HUDEP-2 (cell line): ENCODE measurements around the gene AGAP1.

Experiments used
- DNase-seq, 76 experiments: peaks; one replicate each; lab custom pipeline; 2025; ENCODE audit not compliant: unreplicated experiment in 76 of 76; lab: John Stamatoyannopoulos, UW

Gene AGAP1

DNA sequence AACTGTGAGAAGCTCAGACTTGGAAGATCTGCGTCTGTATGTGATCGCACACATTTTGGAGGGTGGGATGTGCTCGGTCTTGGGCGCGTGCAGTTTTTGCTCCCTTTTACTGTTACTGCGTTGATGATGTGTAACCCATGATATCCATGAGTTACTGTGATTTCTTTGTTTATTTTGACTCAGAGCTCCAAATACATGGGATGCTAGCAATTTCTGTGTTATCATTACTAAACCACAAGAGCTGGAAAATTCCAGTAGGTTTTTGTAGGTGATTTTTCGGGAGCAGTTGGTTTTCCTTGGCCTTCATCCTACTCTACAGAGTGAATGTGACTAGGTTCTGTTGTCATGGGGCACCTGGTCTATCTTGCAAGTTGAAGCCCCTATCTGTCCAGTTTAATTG lies 124.2 kb downstream of the AGAP1 start:
- no peak for DNase-seq

DNA sequence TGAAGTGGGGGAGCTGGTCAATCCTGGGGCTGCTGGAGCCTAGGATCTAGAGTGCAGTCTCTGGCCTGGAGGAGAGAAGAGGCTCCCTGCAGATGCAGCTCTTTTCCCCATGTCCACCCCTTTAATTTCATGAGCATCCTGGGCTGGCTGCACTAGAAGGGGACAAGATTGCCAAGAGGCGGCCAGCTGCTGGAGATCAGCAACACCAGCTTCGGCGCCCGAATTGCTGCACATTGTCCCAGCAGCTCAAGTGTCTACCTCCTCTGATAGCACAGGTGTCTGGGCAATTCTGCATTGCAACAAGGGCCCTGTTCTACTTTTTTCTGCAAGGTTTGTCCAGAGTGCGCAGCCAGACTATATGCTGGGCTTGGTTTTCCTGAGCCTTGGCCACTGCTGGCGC lies 125.7 kb downstream of the AGAP1 start:
- no peak for DNase-seq

DNA sequence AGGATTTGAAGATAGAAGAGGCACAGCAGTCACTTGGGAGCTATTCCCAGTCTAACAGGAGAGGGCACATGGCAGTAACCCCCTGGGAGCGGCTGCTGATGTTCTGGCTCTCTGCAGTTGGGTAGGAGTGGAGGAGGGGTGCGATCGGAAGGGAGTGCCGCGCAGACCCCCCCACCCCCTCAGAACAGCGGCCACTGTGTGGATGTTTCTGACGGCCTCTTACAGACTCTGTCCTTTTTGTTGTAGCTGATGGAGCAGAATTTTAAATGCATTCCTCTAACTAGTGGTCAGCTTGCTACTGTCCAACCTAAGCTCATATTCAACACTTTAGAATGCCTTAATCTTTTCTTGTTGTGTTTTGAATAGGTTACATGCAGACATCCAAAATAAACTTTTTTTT lies 127.9 kb downstream of the AGAP1 start:
- DNase-seq, result no peak

DNA sequence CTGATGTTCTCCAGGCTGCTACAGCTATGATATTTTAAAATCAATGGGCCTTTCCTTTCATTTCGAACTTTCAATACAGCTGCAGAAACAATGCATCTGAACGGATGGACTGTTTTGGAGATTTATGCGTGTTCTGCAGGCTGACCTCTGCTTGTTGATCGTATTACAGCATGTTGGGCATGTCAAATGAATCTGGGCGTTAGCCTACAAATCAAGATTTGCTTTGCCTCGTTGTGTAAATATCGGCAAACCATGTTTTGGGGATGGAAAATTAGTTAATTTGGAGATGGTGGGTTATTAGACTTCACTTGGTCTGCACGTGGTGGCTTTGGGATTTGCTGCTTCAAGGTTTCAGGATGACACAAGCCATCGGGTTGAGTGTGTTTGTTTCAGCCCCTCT lies 129.3 kb downstream of the AGAP1 start:
- DNase-seq, result no peak

DNA sequence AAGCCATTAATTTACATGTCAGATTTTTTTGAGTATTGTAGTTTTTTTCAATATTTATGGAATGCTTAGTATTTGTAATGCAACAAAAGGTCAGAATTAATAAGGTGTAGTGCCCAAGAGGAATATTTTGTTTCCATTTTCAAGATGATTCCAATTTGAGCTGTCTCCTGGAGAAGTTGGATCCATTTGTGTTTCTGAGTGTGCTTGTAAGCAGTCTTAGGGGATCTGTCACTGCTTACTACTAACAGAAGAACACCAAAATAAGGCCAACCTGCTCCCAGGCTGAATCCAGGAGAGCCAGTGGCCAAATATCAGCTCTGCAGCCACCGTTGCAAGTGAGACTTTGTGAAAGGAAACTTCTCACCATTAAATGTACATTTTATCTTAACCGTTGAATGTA lies 129.9 kb downstream of the AGAP1 start:
- DNase-seq, result no peak

DNA sequence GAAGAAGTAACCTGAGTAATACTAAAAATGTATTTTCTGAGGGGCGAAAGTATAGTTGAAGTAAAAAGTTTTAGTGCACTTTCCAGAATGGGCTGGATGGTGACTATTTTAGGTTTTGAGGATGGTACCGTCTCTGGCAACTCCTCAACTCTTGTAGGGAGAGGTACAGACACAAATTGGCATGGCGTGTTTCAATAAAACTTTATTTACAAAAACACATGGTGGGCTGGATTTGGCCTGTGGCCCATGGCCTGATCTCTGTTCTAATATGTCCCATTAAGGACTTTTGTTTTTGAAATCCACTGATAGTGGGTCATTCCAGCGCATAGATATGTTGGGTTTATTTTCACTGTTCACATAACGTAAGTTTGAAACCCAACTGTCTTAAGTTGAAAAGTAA lies 132.8 kb downstream of the AGAP1 start:
- no peak for DNase-seq

DNA sequence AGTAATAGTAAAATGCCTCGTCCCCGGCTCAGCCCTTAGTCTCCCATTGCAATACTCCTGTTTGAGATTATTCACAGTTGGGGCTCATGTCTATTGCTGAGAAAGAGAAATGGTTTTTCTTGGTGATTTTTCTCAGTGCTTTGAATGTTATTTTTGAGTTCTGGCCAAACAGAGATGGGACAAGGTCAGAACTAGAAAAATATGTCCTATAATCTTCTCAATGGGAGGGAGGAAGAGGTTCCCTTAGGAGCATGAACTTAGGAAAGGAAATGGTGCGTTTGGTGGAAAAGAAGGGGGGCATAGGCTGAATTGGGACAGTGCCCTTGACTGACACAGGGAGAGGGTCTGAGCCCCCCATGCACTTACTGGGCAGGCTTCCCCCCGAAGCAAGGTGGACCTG lies 133.8 kb downstream of the AGAP1 start:
- no peak for DNase-seq

DNA sequence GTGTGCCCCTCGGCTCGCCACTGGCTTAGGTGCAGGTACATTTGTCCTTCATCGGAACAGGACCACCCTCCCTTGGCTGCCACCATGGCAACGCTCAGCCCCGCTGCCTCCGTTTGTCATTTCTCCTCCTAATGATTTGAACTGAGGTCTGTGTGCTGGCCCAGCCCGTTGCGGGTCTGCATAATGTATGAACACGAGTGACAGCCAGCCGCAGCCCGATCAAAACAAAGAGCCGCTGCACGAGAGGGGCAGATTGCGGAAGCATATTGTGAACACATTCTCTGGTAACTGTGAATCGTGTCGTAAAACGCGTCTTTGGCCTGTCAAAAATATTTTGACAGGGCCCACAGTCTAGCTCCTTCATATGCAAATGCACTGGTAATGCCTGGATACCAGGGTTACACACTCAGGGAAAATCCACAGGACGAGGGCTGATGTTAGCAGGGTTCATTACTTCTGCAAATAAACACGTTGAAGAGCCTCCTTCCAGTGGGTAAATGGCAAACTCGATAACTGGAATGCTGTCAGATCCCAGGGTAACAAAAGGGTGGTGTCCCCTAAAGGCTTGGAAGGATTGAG lies 137.0 kb downstream of the AGAP1 start:
- no peak for DNase-seq

DNA sequence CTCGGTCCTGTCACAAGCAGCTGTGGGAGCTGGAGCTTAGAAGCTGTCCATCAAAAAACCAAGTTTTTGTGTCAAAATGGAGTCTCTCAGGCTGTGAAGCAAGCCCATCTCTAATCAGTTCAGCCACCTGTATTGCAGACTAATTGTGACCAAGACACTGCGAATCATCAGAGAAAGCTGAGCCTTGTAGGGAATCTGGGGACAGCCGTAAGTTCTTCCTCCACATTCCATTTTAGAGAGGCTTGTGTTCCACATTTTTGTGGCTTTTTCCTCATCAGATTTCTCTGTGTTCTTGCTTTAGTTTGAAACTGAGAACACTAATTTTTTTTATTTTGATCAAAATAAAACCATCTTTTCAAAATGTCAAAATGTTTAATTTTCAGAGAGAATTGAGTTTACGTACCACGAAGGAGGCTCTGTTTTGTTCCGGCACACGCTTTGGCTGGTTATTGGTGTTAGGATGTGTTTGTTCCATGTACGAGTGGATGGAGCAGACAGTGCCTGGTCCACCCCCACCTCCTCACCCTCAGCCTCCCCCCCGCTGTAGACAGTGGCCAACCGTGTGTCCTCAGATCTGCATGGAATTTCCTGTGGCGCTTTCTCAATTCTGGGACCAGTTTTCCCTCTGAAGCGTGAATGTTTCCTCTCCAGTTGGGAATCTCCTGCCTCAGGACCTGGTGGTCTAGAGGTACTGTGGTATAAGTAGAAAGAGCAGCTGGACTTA lies 140.8 kb downstream of the AGAP1 start:
- no peak for DNase-seq

DNA sequence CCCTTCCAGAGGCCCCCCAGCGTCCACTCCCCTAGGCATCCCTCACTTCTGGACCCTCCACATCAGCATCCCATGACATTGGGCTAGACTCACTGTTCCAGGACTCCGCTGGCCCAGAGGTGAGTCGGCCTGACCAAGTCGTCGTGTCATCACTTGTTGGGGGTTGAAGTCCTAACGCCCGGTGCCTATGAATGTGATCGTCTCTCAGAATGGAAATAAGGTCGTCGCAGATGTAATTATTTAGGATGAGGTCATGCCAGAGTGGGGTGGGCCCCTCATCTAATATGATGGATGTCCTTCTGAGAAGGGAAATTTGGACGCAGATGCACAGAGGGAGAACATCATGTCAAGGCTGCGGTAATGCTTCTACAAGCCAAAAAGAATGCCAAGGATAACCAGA lies 142.7 kb downstream of the AGAP1 start:
- no peak for DNase-seq

DNA sequence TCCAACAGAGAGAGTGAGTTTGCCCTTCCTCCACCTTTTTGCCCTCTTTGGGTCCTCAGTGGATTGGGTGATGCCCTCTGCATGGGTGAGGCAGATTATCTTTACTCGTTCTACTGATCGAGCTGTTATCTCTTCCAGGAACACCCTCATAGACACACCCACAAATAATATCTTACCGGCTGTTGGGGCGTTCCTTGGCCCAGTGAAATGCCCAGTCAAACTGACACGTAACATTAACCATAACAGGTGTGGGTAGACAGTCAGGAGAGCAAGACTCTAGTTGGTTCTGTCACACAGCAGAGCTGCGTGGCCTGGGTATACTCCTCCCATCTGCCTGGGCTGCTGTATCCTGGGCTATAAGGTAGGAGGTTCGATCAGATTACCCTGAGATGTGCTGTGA lies 144.1 kb downstream of the AGAP1 start:
- DNase-seq, result peak in 74 of 76 experiments; percentile 35 to 94 (median 71)

DNA sequence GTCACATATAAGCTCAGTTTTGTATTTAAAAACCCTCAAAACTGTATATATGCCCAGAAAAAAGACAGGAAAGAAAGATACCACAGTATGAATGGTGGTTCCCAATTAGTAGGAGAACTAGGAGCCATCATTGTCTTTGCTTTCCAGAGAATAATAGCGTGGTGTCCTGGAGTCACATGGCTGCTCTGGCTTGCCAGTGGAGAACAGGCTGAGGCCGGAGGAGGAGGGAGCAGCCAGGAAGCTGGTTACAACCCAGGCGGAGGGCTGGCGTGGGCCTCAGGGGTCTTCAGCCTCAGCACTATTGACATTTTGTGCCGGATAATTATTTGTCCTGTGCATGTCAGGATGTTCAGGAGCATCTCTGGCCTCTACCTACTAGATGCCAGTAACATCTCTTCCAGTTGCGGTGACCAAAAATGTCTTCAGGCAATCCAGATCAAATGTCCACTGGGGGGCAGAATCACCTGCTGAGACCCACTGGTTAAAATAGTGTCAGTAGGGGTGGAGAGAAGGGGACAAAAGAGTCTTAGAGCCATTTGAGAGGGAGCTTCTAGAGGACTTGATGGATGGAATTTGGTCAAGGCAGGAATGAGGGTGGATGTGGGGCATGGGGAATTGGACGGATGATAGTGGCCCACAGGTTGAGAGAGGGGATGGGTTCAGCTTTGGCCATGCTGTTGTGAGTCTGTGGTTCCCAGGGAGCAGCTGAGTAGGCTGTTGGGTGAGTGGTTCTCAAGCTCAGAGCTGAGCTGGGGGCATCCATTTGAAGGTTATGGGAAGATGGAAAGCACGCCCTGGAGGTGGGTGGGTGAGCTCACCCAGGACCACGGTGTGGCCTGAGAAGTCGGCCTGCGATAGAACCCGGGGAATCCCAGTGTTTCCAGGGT lies 144.9 kb downstream of the AGAP1 start:
- DNase-seq, result peak in 19 of 76 experiments; percentile 3 to 45 (median 29)

DNA sequence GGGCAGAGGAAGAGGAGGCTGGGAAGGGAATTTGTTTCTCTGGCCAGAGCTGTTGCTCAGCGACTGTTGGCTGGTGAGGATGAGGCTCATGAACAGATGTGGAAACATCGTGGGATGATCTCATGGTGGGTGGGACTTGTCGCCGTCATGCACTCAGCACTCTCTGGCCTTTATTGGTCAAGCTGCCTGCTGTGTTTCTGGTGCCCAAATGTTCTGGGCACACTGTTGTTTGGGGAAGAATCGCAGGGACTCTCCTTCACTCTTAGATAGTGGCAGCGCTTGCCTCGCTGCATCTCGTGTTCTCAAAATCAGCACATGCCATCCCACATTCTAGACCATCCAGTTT lies 145.6 kb downstream of the AGAP1 start:
- peak in 28 of 76 experiments; percentile 4 to 64 (median 23) for DNase-seq

DNA sequence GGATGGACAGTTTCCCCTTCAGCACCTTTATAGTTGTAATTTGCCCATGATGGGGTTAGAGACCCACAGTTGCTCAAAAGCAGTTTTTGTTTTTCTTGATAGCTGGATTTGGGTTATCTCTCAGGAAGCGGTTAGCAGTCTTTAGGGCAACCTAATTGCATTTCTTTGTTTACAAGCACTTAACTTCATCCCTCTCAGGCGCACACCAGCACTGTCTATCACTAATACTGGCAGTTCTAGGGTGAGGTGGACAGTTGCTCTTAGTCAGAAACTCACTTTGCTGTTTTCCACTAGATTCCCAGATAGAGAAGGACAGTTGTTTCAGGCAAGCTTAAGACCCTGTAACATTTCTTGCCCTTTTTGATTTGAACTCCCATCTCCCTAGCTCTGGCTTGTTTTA lies 146.0 kb downstream of the AGAP1 start:
- DNase-seq, result peak in 3 of 76 experiments; percentile 6 to 14 (median 7)

DNA sequence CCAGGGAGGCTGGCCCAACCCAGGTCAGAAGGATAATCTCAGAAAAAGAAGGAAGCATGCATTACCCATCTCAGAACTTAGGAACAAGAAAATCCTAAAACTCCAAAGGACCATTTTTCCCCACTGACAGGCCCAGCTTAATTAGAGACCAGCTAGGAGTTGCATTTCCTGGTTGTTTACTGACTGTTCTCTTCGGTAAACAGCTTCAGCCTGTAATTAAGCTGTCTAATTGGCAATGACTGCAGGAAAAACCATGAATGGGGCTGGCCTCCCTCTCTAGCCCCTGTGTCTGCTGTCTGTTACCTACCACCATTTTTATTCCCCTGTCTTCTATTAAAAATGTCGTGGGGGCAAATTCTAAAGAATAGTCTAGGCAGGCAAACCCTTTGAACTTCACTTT lies 146.5 kb downstream of the AGAP1 start:
- DNase-seq, result peak in 1 of 76 experiments; percentile 12

DNA sequence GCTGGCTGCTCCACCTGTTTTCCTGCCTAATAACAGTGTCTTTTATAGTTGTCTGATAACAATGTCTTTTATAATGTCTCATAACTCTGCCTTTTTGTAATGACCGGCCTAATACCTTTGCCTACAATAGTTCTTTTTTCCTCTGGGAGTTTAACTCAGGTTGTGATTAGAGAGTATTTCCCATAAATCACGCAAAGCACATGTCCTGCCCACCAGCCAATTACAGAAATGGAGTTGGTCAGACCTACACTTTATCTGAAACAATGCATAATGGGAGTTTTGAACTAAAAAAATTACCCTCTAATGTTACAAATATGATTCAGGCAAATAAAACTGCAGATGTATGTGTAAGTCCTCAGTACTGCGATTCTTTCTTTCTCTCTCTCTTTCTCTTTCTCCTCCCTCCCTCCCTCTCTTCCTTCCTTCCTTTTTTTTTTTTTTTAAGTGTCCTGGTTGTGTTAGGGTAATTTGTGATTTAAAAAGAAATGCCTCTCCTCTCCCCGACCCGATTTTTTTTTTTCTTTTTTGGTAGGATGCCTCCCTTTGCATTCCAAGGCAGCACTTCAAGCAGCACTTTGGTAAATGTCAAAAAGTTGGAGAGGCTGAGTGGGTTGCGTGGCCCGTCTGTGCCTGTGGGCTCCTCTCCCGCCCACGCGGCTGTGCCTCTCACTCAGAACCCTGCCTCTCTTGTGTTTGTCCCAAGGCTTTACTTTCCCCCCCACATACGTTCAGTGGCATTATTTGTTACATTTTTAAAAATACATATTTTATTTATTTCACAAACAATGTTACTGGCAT lies 147.3 kb downstream of the AGAP1 start:
- peak in 13 of 76 experiments; percentile 4 to 31 (median 23) for DNase-seq

DNA sequence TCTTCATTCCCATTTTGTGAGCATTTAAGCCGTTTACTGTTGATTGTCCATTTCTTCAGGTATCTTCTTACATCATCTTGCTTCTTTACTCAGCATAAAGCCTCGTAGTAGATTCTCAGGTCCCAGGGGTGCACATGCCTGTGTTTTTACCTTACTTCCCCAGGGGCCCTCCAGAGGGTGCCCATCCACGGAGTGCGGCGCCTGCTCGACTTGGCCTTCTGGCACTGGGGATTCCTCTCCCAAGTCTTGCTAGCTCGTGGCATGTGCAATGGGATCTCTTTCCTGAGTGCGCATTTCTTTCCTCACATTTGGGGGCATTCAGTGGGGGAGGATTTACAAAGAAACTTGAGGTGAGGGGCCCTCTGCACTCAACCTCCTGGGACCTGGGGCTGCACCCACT lies 148.1 kb downstream of the AGAP1 start:
- no peak for DNase-seq

DNA sequence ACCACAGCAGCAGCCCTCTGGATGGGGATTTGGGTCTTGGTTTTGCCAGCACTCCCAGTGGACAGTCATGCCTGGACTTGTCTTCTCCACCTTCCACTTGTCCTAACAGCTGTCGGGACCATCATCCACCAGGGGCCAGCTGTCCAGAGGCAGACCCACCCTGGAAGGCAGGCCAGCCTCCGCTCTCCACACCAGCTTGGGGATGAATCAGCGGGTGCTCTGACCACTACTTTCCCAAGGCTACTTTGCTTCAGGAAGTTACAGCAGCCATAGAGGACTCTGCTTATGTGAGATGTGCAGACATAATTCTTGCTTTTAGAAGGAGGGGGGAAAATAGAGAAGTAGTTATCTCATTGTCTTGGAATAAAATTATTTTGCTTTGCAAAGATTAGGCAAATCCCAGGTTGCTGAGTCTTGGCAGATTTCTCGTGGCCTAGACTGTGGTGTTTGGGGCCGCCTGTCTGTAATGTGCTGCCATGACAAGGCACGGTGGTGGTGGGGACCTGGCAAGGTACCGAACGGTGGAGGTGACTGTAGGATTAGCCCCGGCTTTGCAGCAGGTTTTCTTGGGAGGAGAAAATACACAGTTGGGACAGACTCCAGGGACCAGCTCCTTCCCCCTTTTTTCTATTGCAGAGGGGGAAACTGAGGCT lies 148.7 kb downstream of the AGAP1 start:
- peak in 17 of 76 experiments; percentile 3 to 34 (median 23) for DNase-seq

DNA sequence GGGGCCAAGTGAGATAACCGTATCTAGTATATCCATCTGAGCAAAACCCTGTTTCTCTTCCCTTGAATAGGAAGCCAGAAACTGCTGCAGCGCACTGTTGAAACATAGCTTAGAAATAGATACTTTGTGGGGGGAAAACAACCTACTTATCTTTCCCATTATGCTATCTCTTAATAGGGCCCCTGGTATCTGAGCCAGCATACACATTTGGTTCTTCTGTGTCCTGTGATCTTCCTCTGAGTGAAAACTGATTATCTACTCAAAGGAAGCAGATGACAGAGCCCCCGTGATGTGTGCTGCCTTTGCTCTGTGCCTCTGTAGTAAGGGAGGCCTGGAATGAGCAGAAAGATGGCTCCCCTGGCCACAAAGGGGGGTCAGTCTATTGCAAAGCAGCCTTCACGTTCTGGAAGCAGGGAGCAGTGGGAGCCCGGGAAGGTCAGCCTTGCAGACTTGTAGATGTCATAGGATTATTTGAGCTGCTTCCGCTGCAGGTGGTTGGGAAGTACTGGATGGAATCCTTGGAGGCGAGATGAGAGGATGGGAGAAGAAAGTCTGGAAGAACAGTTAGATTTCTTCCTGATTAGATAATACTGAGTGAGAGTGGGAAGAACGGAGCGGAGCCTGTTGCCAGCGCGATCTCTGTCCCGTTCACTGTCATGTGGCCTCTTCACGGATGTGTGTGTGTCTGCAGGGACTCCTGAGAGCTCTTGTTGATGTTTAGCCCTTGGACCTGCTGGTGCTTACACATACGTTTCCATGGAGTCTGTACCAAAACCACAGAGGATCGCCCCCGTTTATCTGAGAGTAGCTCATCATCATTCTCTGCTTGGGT lies 150.1 kb downstream of the AGAP1 start:
- peak in 54 of 76 experiments; percentile 9 to 76 (median 39) for DNase-seq
